NCI-H2196 treated with DMSO at 0.1 percent for 48 hours (cell line): Measurements from ENCODE around the gene LMX1A.

Source experiments
- DNase-seq: peaks from one replicate; lab custom pipeline; 2025; ENCODE audit not compliant: unreplicated experiment; lab: John Stamatoyannopoulos, UW

LMX1A gene

GRCh38 chr1:165276314-165276713 lies 80.2 kb downstream of the LMX1A start:
- DNase-seq = no peak

- no peak for DNase-seq
Measured at GRCh38 chr1:165265196-165265838, 91.2 kb downstream of the LMX1A start.

- no peak for DNase-seq
Measured at GRCh38 chr1:165259706-165260428, 96.6 kb downstream of the LMX1A start.

GRCh38 chr1:165259236-165259635 lies 97.3 kb downstream of the LMX1A start:
- peak; percentile 85 for DNase-seq

GRCh38 chr1:165257969-165258459 lies 98.5 kb downstream of the LMX1A start:
- peak; percentile 66 for DNase-seq

GRCh38 chr1:165254896-165255625 lies 101.5 kb downstream of the LMX1A start:
- no peak for DNase-seq

GRCh38 chr1:165254376-165254775 lies 102.1 kb downstream of the LMX1A start:
- no peak for DNase-seq

- no peak for DNase-seq
Measured at GRCh38 chr1:165253818-165254254, 102.7 kb downstream of the LMX1A start.

- no peak for DNase-seq
Measured at GRCh38 chr1:165248969-165249571, 107.4 kb downstream of the LMX1A start.

GRCh38 chr1:165241952-165242351 lies 114.6 kb downstream of the LMX1A start:
- no peak for DNase-seq

- DNase-seq = no peak
Measured at GRCh38 chr1:165241321-165241720, 115.2 kb downstream of the LMX1A start.

- DNase-seq = no peak
Measured at GRCh38 chr1:165240492-165240891, 116.0 kb downstream of the LMX1A start.

GRCh38 chr1:165239873-165240272 lies 116.6 kb downstream of the LMX1A start:
- no peak for DNase-seq

GRCh38 chr1:165235777-165236291 lies 120.7 kb downstream of the LMX1A start:
- DNase-seq = peak; percentile 70

GRCh38 chr1:165235155-165235776 lies 121.2 kb downstream of the LMX1A start:
- peak; percentile 30 for DNase-seq

- no peak for DNase-seq
Measured at GRCh38 chr1:165234149-165234548, 122.4 kb downstream of the LMX1A start.

GRCh38 chr1:165228676-165229075 lies 127.8 kb downstream of the LMX1A start:
- DNase-seq = no peak

- no peak for DNase-seq
Measured at GRCh38 chr1:165228111-165228655, 128.3 kb downstream of the LMX1A start.

- DNase-seq = no peak
Measured at GRCh38 chr1:165226326-165226725, 130.2 kb downstream of the LMX1A start.

GRCh38 chr1:165225650-165226049 lies 130.9 kb downstream of the LMX1A start:
- DNase-seq = no peak
